Inflammatory macrophage treated with lipopolysaccharide for 1 hour (primary cell): ENCODE results near the gene PERCC1.
"Not testable (repeated sequence)": the region's sequence is repeated elsewhere in the genome, so short reads cannot be mapped to it uniquely, and the experiment has no call there.

ENCODE experiments used
- DNase-seq, 2 donors: peaks; one replicate each; pipeline ENCODE4 v3.0.0-alpha.2; 2020 to 2022

Gene PERCC1

DNA sequence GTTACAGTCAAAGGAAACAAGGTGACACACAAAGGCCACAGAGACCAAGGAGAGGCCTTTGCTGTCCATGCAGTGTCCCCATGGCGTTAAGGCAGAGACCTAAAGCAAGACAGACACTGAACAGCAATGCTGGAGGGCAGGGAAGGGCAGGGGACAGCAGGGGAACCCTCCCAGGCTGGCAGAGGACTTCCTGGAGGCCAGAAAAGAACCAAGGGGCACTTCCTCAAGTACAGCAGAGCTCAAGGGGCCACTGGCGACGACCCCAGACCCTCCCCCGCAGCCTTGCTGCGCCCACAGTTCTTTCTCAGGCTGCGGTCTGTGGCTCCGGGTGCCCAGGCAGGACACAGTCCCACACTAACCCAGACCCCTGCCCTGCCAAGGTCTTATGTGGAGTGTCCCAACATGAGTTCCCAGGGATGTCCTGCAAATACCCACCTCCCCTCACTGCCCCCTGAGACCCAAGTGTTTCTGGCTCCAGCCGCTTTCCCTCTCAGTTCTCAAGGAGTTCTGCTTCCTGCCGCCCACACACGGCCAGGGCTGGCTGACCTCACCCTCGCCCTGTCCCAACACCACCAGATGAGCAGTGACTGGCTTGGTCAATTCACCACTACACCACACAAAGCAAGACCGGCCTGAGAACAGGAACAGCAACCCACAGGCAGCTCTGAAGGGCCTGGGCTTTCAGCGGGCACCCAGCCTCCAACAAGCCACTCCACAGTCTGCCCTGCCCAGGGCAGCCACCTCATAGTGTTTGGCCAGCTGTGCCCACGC, 39.8 kb downstream of the PERCC1 start:
- peak; percentile 94 to 97 for DNase-seq

- no peak for DNase-seq
These were observed 40.8 kb downstream of the PERCC1 start for GRCh38 chr16:1471569-1472194.

DNA sequence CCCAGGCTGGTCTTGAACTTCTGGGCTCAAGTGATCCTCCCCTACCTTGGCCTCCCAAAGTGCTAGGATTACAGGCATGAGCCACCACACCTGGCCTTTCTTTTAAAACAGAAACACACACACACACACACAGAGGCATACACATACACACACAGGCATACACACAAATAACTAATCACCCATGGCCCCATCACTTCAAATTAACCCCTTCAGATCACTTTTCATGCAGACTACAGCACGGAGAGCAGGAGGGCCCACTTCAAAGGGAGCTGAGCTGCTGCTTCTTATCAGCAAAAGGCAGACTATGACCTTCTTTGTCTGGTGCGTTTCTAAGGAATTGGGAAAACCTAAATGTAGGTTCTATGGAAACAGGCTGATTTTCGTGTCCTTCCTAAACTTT, 42.1 kb downstream of the PERCC1 start:
- DNase-seq = no peak

DNA sequence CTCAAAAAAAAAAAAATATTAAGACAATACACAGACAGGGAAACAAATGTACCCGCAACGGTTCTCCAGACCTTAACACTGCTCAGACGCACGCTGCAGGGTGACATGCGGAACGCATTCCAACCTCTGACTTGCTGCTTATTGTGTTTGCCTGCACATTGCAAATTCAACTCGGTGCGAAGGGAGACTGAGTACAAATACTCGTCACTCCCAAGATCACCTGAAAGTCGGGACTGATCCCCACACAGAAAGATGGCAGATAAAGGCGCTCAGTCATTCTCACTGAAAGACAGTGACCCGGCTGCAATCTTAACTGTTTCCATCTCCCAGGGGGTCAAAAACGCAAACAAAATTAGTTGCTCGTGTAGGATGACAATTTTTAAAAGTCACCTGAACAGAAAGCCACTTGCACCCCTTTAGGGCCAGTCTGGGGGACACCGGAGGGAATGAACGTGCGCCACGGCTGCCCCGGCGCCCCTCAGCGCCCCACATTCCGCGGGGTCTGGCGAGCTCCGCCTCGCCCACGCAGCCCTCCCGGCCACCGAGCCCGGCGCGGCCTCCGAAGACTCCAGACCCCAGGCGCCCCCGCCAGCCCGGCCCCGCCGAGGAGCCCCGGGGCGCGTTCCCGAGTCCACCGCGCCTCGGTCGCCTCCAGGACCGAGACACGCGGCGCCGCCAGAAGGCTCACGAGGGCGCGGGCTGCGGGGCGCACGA, 43.4 kb downstream of the PERCC1 start:
- DNase-seq = no peak

- DNase-seq = peak; percentile 78 to 79
These were observed 44.1 kb downstream of the PERCC1 start, which contains the start of gene CLCN7 for GRCh38 chr16:1474796-1475551. Gene CLCN7 (minus strand): TSS chr16:1475028. CDS start chr16:1474974, 54 bp downstream.

GRCh38 chr16:1475552-1476114, 44.8 kb downstream of the PERCC1 start:
- no peak for DNase-seq

GRCh38 chr16:1477033-1477432, 46.2 kb downstream of the PERCC1 start:
- DNase-seq = no peak

DNA sequence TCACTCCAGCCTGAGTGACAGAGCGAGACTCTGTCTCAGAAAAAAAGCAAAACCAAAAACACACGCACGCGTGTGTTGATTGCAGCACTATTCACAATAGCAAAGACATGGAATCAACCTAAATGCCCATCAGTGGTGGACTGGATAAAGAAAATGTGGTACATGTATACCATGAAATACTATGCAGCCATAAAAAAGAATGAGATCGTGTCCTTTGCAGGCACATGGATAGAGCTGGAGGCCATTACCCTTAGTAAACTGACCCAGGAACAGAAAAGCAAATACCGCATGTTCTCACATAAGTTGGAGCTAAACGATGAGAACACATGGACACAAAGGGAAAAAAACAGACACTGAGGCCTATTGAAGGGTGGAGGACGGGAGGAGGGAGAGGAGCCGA, 48.1 kb downstream of the PERCC1 start:
- DNase-seq = not testable (repeated sequence)

GRCh38 chr16:1481906-1482835, 51.3 kb downstream of the PERCC1 start:
- no peak for DNase-seq
